ENCODE data around the gene CIRBP. TPM values are rescaled to one million over a fixed set of nuclear protein-coding genes. Genes with fewer than 3 reads are reported as not detected.
A peak's percentile ranks its signal among the peaks of the same experiment; 100 is the strongest.

CIRBP gene
- total and polyA plus RNA-seq, 2 donors (not counting 1 experiment from before 2014, with no cell fraction given): 104 to 298 TPM

DNA sequence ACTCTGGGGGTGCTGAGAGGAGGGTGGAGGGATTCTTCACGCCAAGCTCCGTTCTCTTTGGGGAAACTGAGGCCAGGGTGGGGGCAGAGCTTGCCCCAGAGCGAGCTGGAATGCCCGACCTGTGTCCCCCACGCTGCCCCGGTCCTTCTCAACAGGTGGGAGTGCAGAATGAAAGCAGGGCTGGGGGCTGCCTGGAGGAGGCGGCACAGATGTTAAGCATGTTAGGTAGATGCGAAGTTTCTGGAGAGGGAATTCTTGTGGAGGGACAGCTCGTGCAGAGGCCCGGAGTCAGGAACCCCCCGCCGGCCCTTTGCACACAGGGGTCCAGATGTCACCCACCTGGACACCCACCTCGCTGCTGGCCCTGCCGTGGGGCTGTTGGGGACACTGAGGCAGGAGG is 25.6 kb downstream of the CIRBP start:
- DNase-seq (ENCODE audit: low read depth in 2 of 2): no peak
- H3K27me3 ChIP-seq (ENCODE audit: control insufficient read depth, insufficient read depth, low read length): no peaks in the 10 kb centered on the region
- no peaks in the 10 kb centered on the region for H3K79me2 ChIP-seq (ENCODE audit: control insufficient read depth, insufficient read depth, low read length)
- no peaks in the 10 kb centered on the region for H4K20me1 ChIP-seq (ENCODE audit: control insufficient read depth, extremely low read depth, insufficient read depth, low read length)
- TF ChIP-seq EZH2 (IDR thresholded peaks at IDR 0.05; ENCODE audit: low read length, missing control alignments): no peak
- TF ChIP-seq, protein P1, sequence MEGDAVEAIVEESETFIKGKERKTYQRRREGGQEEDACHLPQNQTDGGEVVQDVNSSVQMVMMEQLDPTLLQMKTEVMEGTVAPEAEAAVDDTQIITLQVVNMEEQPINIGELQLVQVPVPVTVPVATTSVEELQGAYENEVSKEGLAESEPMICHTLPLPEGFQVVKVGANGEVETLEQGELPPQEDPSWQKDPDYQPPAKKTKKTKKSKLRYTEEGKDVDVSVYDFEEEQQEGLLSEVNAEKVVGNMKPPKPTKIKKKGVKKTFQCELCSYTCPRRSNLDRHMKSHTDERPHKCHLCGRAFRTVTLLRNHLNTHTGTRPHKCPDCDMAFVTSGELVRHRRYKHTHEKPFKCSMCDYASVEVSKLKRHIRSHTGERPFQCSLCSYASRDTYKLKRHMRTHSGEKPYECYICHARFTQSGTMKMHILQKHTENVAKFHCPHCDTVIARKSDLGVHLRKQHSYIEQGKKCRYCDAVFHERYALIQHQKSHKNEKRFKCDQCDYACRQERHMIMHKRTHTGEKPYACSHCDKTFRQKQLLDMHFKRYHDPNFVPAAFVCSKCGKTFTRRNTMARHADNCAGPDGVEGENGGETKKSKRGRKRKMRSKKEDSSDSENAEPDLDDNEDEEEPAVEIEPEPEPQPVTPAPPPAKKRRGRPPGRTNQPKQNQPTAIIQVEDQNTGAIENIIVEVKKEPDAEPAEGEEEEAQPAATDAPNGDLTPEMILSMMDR (conservative IDR thresholded peaks at IDR 0.05 in 1 of 2, IDR thresholded peaks at IDR 0.05 in 1 of 2; ENCODE audit: low read depth in 1 of 2, low read length in 2 of 2): no peak
- H3K36me3 ChIP-seq (ENCODE audit: control insufficient read depth, insufficient read depth, low read length): no peaks in the 10 kb centered on the region
- no peaks in the 10 kb centered on the region for H3K9me3 ChIP-seq (ENCODE audit: control insufficient read depth, insufficient read depth, low read depth, low read length)
- H3K9ac ChIP-seq (ENCODE audit: insufficient read depth, low read length): no peak overlapping the region
- no peak overlapping the region for H3K4me3 ChIP-seq (replicated peaks in 1 of 4; ENCODE audit: control extremely low read depth in 1 of 4, insufficient read depth in 1 of 4, low read depth in 3 of 4, low read length in 4 of 4)
- no peak overlapping the region for H3K27ac ChIP-seq (ENCODE audit: insufficient read depth, low read length)
- H3K4me2 ChIP-seq (ENCODE audit: extremely low read depth, insufficient read depth, low read length): no peak overlapping the region
- H3K4me1 ChIP-seq (ENCODE audit: control insufficient read depth, extremely low read depth, insufficient read depth, low read length): no peaks in the 10 kb centered on the region
- H2AFZ ChIP-seq (ENCODE audit: low read length): no peak overlapping the region

DNA sequence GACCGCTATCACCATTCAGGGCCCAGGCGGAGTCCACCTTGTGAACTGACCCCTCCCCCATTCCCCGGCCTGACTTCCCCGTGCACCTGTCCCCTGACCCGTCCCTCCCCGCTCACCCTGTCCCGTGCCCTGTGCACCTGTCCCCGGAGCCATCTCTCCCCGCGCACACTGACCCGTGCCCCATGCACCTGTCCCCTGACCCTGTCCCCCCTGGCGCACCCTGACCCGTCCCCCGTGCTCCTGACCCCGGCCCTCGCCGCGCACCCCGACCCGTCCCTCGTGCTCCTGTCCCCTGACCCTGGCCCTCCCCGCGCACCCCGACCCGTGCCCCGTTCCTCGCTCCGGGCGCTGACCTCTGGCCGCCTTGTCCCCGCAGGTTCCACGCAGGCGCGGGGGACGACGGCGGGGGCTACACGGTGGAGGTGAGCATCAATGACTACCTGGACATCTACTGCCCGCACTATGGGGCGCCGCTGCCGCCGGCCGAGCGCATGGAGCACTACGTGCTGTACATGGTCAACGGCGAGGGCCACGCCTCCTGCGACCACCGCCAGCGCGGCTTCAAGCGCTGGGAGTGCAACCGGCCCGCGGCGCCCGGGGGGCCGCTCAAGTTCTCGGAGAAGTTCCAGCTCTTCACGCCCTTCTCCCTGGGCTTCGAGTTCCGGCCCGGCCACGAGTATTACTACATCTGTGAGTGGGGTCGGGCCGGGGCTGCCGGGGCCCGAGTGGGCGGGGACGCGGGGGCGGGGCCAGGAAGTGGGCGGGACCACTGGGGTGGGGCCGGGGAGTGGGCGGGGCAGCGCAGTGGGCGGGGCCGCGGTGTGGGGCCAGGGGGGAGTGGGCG is 26.3 kb downstream of the CIRBP start:
- H3K4me3 ChIP-seq (replicated peaks in 1 of 4; ENCODE audit: control extremely low read depth in 1 of 4, insufficient read depth in 1 of 4, low read depth in 3 of 4, low read length in 4 of 4): no peak overlapping the region
- TF ChIP-seq, protein P1 (conservative IDR thresholded peaks at IDR 0.05 in 1 of 2, IDR thresholded peaks at IDR 0.05 in 1 of 2; ENCODE audit: low read depth in 1 of 2, low read length in 2 of 2): no peak
- no peak for TF ChIP-seq EZH2 (IDR thresholded peaks at IDR 0.05; ENCODE audit: low read length, missing control alignments)
- peak overlapping the region; percentile 13 for H3K4me2 ChIP-seq (ENCODE audit: extremely low read depth, insufficient read depth, low read length)

DNA sequence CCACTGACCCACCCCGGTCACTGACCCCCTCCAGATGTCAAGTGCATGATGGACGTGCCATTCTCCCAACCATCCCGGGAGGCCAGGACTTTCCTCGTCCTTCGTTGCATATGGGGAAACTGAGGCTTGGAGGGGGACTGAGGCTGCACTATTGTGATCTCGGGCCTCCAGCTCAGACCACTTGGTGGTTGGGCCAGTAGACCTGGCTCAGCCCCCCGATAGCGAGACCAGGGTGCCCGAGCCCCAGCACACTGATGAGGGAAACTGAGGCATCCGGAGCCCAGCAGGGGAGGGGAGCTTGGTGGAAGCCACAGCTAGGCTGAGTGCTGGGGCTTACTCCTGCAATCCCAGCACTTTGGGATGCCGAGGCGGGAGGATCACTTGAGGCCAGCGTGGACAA is 26.9 kb downstream of the CIRBP start:
- no peaks in the 10 kb centered on the region for H4K20me1 ChIP-seq (ENCODE audit: control insufficient read depth, extremely low read depth, insufficient read depth, low read length)
- no peak for DNase-seq (ENCODE audit: low read depth in 2 of 2)
- H3K4me2 ChIP-seq (ENCODE audit: extremely low read depth, insufficient read depth, low read length): no peak overlapping the region
- no peak overlapping the region for H3K9ac ChIP-seq (ENCODE audit: insufficient read depth, low read length)
- H3K79me2 ChIP-seq (ENCODE audit: control insufficient read depth, insufficient read depth, low read length): no peaks in the 10 kb centered on the region
- no peak for TF ChIP-seq EZH2 (IDR thresholded peaks at IDR 0.05; ENCODE audit: low read length, missing control alignments)
- TF ChIP-seq, protein P1 (conservative IDR thresholded peaks at IDR 0.05 in 1 of 2, IDR thresholded peaks at IDR 0.05 in 1 of 2; ENCODE audit: low read depth in 1 of 2, low read length in 2 of 2): no peak
- no peak overlapping the region for H3K27ac ChIP-seq (ENCODE audit: insufficient read depth, low read length)
- H3K36me3 ChIP-seq (ENCODE audit: control insufficient read depth, insufficient read depth, low read length): no peaks in the 10 kb centered on the region
- no peak overlapping the region for H3K4me3 ChIP-seq (replicated peaks in 1 of 4; ENCODE audit: control extremely low read depth in 1 of 4, insufficient read depth in 1 of 4, low read depth in 3 of 4, low read length in 4 of 4)
- H3K27me3 ChIP-seq (ENCODE audit: control insufficient read depth, insufficient read depth, low read length): no peaks in the 10 kb centered on the region
- no peak overlapping the region for H2AFZ ChIP-seq (ENCODE audit: low read length)
- H3K4me1 ChIP-seq (ENCODE audit: control insufficient read depth, extremely low read depth, insufficient read depth, low read length): no peaks in the 10 kb centered on the region
- H3K9me3 ChIP-seq (ENCODE audit: control insufficient read depth, insufficient read depth, low read depth, low read length): no peaks in the 10 kb centered on the region

More for the DNA sequence above, 26.3 kb downstream of the CIRBP start:
- DNase-seq (ENCODE audit: low read depth in 2 of 2): no peak
- Histone ChIP-seq H3K4me1 (ENCODE audit: control insufficient read depth, extremely low read depth, insufficient read depth, low read length) (no peaks in the 10 kb centered on the region), H3K79me2 (ENCODE audit: control insufficient read depth, insufficient read depth, low read length) (no peaks in the 10 kb centered on the region), H2AFZ (ENCODE audit: low read length) (no peak overlapping the region), H3K27ac (ENCODE audit: insufficient read depth, low read length) (no peak overlapping the region), H3K9me3 (ENCODE audit: control insufficient read depth, insufficient read depth, low read depth, low read length) (no peaks in the 10 kb centered on the region), H4K20me1 (ENCODE audit: control insufficient read depth, extremely low read depth, insufficient read depth, low read length) (no peaks in the 10 kb centered on the region), H3K27me3 (ENCODE audit: control insufficient read depth, insufficient read depth, low read length) (no peaks in the 10 kb centered on the region), H3K9ac (ENCODE audit: insufficient read depth, low read length) (no peak overlapping the region), H3K36me3 (ENCODE audit: control insufficient read depth, insufficient read depth, low read length) (no peaks in the 10 kb centered on the region)
